ENCODE measurements around the gene DZIP1. TPM values are rescaled to one million over a fixed set of nuclear protein-coding genes. Genes with fewer than 3 reads are reported as not detected.
"Not testable (repeated sequence)": the region's sequence is repeated elsewhere in the genome, so short reads cannot be mapped to it uniquely, and the experiment has no call there.

The DZIP1 gene, protein sequence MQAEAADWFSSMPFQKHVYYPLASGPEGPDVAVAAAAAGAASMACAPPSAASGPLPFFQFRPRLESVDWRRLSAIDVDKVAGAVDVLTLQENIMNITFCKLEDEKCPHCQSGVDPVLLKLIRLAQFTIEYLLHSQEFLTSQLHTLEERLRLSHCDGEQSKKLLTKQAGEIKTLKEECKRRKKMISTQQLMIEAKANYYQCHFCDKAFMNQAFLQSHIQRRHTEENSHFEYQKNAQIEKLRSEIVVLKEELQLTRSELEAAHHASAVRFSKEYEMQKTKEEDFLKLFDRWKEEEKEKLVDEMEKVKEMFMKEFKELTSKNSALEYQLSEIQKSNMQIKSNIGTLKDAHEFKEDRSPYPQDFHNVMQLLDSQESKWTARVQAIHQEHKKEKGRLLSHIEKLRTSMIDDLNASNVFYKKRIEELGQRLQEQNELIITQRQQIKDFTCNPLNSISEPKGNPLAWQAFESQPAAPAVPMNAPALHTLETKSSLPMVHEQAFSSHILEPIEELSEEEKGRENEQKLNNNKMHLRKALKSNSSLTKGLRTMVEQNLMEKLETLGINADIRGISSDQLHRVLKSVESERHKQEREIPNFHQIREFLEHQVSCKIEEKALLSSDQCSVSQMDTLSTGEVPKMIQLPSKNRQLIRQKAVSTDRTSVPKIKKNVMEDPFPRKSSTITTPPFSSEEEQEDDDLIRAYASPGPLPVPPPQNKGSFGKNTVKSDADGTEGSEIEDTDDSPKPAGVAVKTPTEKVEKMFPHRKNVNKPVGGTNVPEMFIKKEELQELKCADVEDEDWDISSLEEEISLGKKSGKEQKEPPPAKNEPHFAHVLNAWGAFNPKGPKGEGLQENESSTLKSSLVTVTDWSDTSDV
- total RNA-seq (2014; rRNA removed; shearing (Covaris generic)): 14.6 and 36.4 TPM in 2 replicates

DNA sequence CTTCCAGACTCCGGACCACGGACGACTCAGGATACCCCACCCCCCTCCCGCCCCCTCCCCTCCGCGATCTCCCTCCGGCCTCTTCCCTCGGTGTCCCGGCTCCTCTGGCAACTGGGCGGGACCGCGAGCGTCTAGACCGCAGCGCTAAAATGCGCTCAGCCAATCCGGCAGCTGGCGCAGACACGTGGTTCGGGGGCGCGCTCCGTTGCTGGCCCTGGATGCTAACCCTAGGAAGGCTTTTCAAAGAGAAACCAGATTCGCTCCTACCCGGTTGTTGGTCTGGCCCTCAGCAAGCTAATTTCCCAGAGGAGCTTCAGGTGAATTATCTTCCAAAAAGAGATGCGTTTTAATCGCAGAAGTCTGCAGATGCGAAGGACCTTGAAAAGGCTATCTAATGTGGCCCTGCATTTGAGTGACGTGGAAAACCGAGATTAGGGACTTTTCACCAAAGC, at the start of gene DZIP1:
Gene DZIP1 (minus strand): TSS at position 106 of the 452 bp plus-strand sequence. CDS start 2,677 bp downstream, outside the sequence.
- peak; percentile 67 for DNase-seq (ENCODE audit: low spot score)

DNA sequence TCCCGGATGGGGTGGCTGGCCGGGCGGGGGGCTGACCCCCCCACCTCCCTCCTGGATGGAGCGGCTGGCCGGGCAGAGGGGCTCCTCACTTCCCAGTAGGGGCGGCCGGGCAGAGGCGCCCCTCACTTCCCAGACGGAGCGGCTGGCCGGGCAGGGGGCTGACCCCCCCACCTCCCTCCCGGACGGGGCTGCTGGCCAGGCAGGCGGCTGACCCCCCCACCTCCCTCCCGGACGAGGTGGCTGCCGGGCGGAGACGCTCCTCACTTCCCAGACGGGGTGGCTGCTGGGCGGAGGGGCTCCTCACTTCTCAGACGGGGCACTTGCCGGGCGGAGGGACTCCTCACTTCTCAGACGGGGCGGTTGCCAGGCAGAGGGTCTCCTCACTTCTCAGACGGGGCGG, 46.5 kb upstream of the DZIP1 start:
- DNase-seq (ENCODE audit: low spot score): not testable (repeated sequence)

DNA sequence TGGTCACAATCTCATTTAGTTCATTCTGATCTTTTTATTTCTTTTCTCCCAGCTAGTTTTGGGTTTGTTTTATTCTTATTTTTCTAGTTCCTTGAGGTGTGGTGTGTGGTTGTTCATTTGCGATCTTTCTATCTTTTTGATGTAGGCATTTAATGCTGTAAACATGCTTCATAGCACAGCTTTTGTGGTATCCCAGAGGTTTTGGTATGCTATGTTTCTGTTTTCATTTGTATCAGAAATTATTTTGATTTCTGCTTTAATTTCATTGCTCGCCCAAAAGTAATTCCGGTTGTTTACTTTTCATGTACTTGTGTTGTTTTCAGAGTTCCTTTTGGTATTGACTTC, 45.0 kb upstream of the DZIP1 start:
- DNase-seq (ENCODE audit: low spot score): no peak

DNA sequence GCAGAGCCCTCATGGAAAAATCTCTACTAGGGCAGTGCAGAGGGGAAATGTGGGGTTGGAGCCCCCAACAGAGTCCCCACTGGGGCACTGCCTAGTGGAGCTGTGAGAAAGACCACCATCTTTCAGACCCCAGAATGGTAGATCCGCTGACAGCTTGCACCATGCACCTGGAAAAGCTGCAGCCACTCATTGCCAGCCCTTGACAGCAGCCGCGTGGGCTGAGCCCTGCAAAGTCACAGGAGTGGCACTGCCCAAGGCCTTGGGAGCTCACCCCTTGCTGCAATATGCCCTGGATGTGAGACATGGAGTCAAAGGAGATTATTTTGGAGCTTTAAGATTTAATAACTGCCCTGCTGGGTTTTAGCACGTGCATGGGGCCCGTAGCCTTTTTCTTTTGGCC, 40.5 kb upstream of the DZIP1 start:
- not testable (repeated sequence) for DNase-seq (ENCODE audit: low spot score)

DNA sequence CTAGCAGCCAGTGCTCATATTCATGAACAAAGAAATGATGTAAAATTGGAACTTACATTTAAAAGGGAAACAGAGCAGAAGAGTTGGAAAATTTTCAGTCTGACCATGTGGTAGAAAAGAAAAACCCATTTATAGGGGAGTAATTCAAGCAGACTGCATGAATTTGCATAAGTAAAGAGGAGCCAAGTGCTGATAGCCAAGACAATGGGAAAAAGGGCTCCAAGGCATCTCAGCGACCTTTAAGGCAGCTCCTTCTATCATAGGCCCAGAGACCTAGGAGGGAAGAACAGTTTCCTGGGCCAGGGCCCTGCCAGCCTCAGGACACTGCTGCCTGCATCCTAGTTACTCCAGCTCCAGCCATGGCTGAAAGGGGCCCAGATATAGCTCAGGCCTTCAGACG, 39.9 kb upstream of the DZIP1 start:
- DNase-seq (ENCODE audit: low spot score): no peak

DNA sequence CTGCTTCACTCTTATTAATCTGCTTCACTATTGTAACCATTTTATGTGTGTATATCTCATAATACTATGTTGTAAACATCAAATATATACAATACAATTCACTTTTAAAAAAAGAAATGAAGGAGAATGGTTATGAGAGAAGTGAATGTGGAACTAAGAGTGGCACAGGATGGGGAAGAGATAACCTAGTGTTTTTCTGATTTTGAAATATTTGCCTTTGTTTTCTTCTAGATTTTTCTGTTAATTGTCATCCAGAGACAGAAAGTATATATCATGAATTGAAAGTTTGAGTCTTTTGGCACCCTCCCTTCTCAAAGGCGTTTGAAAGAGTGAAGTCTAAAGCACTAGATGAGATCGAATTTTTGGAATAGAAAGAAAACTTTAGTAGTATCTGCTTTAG, 35.2 kb upstream of the DZIP1 start:
- no peak for DNase-seq (ENCODE audit: low spot score)

DNA sequence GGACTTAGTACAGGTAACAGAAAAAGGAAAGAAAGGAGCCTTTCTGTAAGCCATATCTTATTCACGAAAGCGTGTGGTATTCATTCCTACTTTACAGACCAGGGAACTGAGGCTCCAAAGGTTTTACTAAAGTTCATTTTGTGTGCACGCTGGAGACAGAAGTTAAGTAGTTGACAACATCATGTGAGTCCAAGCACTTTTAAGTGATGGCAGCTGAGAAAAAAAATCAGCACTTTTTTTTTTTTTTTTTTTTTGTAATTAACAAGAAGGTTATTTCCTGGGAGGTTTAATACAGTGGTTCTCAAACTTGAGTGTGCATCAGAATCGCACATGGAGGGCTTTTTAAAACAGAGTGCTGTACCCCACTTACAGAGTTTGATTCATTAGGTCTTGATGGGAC, 34.5 kb upstream of the DZIP1 start:
- no peak for DNase-seq (ENCODE audit: low spot score)

DNA sequence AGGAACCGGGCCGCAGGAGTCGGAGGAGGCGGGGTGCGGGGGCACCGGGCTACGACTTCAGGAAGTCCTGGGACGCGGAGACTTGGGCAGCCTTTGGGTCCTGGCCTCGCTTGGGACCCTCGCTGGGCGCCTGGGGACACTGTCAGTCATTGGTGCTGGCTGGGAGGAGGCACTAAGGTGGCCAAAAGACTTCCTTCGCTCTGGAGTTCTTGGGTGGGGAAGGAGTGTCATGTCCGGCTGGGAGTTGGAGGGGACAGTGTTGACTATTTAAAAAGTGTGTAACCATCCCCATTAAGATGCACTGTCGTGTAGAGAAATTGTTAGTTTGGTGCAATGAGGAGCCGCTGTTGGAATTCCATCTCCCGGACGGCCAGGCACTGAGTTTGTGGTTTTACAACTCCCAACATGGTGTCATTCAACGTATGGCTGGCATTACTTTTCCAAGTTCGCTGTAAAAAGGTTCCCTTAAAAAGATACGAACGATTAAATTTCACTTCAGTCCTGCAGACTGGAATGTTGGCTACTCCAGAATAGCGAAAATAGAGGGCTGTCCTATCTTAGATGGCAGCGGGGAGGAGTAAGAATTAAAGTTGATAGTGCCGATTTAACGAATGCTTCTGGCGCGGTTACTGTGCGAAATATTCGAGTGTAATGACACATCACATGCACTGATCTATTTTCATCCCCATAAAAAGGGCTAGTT, 33.2 kb upstream of the DZIP1 start:
- DNase-seq (ENCODE audit: low spot score): no peak

DNA sequence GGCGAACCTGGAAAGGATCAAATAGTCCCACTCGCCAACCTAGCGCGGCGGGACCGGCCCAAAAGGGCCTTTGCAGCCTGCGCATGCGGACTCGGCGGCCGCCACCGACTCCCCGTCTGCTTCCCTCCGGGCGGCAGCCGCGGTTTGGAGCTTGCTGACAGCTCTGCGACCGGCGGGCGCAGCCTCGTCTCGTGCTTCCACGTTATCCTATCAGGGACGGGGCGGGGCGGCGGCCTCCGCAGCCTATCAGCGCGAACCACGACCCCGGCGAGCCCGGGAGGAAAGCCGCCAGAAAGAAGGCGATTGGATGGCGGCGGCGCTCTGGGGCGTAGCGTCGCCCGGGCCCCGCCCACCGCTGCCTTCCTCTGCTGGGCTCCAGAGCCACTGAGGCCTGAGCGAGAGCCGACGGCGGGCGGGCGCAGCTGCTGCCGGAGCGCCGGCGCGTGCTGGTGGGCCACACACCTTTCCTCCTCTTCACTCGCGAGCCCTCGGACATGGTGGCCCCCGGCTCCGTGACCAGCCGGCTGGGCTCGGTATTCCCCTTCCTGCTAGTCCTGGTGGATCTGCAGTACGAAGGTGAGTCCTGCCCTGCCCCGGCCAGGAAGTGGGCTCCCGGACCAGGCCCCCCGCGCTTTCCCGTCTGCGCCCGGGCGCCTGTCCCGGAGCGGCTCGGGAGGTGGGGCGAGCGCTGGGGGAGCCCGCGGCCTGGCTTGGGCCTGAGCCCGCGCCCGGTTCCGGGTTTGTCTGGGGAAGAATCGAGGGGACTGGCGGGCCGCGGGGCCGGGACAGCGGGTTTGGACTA, 32.5 kb upstream of the DZIP1 start, which contains the start of gene DNAJC3:
Gene DNAJC3 (plus strand): TSS at position 378 of the 802 bp plus-strand sequence. CDS start 117 bp downstream, at position 495.
- DNase-seq (ENCODE audit: low spot score): peak; percentile 89

DNA sequence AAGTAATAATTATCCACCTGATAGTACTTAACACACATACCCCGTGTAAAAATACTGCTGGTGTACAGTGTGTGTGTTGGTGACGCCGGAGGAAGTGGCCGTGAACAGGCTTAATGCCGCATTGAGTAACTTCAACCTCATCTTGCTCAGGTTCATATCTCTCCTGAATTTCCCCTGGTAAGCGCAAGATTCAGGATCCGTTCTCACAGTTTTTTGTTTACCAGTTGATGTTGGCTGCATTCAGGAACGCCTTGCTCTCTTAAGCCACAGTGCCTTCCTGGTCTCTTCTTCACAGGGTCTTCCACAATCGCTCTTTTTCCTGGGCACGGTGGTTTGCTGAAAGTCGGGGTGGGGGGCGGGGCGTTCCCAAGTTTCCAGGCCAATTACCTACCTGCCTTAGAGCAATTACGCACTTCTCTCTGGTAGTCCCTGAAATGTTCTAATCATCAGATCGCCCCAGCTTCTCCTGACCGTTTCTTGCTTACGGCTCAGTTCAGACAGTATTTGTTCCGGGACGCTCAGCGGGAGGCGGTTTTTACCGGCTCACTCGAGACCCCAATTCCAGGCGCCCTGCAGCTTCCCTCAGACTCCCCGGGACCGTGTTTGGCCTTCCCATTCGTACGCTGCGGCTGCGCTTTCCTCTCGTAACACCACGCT, 31.7 kb upstream of the DZIP1 start:
- DNase-seq (ENCODE audit: low spot score): peak; percentile 9

DNA sequence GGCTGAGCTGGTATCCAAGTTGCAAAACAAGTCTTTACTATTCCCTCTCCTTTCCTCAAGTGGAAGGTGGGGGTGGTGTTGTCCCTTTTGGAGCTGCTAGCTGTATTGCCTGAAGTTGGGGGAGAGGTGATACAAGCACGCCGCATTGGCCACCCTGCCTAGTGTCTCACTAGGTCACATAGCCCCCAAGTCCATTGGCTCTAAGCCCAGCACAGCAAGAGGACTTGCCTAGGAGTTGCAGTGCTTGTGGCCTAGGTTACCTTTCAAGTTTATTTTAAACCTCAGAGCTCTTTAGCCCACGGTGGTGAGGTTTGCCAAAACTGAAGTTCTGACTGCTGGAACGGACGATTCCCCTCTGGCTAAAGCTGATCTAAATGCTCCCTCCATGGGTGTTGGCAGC, 27.1 kb upstream of the DZIP1 start:
- DNase-seq (ENCODE audit: low spot score): no peak

DNA sequence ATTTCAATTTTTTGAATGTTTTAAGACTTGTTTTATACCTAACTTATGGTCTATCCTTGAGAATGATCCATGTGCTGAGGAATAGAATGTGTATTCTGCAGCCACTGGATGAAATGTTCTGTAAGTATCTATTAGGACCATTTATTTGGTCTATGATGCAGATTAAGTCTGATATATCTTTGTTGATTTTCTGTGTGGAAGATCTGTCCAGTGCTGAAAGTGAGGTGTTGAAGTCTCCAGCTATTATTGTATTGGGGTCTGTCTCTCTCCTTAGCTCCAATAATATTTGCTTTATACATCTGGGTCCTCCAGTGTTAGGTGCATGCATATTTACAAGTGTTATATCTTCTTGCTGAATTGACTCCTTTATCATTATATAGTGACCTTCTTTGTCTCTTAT, 22.7 kb upstream of the DZIP1 start:
- DNase-seq (ENCODE audit: low spot score): not testable (repeated sequence)

DNA sequence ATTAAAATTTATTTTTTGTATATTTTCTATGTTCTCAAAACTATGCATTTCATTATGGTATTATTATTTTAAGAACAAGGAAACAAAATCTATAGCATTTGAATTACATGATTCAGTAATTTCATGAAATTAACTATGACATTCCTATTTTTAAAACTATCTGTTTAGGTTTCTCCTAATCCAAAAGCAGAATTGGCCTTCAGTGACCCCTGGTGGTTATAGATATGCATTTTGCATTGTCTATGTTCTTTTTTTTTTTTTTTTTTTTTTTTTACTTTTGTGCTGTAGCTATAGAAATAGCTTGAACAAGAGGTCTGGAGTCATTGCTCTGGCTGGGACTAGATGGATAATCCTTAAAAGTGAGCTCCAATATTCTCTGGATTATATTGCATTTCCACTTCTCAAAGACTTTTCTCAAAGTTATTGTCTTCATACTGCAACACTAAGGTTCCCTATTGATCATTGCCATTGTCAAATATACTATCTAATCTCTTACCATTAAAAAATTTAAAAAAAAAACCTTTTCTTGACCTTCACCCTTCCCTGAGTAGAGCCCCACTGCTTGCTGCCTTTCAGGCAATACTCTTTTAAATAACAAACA, 16.6 kb upstream of the DZIP1 start:
- peak; percentile 16 for DNase-seq (ENCODE audit: low spot score)

DNA sequence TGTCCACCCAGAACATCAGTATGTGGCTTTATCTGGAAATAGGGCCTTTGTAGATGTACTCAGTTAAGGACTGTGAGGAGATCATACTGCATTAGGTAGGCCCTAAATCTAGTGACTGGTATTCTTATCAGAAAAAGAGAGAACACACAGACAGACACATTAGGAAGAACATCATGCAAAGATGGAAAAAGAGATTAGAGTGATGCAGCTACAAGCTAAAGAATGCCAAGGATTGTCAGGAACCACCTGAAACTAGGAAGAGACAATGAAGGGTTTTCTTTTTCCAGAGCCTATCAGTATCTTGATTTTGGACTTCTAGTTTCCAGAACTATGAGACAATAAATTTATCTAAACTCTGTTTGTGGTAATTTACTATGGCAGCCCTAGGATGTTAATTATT, 15.0 kb upstream of the DZIP1 start:
- no peak for DNase-seq (ENCODE audit: low spot score)

DNA sequence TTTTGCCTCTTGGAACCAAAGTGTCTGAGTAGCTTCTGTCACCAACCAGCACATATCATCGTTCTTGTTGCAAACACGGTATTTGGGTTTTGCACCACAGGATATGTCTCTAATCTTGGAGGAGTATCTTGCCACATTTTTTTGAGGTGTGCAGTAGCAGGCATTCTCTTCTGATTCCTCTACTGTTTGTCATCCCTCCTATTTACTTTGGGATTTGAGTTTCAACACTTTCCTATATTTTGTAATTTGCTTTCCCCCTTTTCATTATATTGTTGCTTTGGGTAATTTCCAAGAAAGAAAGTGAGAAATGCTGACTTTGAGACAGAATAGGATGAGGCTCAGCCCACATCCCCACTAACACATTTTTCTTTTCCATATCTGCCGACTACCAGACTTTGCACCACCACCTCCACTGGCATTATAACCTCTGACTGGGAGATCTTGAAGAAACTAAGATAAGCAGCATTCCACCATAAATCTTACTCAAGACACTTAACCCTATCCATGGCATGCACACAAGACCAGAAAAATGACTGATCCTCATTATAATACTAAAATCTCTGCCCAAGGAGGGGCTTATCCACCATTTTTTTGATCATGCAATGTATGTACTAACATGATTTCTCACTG, 12.0 kb upstream of the DZIP1 start:
- DNase-seq (ENCODE audit: low spot score): no peak

DNA sequence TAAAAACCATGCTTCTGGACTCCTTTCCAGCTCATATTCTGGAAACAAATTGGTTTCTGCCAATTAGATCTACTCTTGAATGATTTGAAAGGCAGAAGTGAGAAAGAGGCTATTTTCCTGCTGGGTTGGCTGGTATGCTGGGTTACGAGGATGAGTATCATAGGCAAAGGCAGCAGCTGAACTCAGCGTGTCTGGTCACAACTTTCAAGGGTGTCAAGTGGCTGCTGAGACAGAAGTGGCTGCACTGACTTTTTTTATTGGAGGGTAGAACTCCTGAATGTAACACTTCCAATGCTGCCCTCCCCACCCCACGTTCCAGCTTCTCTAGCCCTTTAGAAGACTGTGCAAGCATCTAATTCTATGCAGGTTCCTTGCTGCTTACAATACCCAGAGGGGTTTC, 8.3 kb upstream of the DZIP1 start:
- DNase-seq (ENCODE audit: low spot score): no peak

DNA sequence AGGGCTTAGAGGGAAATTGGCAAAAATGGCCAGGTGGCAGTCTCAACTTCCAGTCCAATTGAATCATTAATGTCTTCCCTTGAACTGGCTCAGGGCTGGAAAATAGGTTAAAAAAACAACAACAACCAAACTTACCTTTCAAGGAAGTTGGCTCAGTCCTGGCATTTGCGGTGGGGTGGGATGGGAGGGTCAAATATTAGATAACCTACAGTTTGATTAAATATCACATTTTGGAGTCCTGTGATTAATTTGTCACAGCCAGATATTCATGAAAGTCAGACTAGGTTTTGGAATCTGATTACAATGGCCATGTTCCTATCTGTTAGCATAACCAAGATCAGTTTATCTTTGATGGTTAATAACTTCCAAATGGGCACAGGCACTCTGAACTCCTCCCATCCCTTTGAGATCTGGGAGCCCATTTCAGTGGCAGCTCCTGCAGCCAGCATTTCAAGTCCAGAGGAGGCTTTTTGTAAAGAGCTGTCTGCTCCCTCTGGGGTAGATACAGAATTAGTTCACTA, 7.8 kb upstream of the DZIP1 start:
- DNase-seq (ENCODE audit: low spot score): no peak

DNA sequence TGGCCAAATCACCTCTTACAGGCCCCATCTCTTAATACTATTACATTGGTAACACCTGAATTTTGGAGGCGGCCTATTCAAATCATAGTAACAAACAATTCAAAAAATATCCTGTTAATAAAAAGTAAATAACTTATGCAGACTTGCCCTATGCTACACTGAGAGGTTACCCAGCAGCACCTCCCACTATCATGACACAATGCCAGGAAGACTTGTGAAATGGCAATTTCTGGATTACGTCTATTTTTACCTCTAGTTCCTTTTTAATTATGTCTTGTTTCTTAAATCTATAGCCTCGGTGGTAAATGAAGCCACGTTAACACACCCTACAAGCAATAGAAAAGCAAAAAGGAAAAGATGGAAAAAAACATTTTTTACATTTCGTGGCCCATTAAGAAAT, 6.2 kb upstream of the DZIP1 start:
- no peak for DNase-seq (ENCODE audit: low spot score)

DNA sequence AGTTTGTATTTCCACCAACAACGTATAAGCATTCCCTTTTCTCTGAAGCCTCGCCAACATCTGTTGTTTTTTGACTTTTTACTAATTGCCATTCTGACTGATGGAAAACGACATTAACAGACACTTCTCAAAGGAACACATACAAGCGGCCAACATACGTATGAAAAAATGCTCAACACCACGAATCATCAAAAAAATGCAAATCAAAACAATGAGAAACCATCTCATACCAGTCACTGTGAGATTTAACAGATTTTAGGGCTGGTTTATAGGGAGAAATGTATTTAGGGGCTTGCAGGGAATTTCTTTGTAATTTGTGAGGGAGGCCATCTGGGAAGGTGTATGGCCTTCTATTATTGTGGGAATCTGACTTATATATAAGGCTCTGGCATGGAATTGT, 2.8 kb upstream of the DZIP1 start:
- no peak for DNase-seq (ENCODE audit: low spot score)

All from H4 (cell line).